ENCODE data around the gene CANT1.

CANT1 gene

DNA sequence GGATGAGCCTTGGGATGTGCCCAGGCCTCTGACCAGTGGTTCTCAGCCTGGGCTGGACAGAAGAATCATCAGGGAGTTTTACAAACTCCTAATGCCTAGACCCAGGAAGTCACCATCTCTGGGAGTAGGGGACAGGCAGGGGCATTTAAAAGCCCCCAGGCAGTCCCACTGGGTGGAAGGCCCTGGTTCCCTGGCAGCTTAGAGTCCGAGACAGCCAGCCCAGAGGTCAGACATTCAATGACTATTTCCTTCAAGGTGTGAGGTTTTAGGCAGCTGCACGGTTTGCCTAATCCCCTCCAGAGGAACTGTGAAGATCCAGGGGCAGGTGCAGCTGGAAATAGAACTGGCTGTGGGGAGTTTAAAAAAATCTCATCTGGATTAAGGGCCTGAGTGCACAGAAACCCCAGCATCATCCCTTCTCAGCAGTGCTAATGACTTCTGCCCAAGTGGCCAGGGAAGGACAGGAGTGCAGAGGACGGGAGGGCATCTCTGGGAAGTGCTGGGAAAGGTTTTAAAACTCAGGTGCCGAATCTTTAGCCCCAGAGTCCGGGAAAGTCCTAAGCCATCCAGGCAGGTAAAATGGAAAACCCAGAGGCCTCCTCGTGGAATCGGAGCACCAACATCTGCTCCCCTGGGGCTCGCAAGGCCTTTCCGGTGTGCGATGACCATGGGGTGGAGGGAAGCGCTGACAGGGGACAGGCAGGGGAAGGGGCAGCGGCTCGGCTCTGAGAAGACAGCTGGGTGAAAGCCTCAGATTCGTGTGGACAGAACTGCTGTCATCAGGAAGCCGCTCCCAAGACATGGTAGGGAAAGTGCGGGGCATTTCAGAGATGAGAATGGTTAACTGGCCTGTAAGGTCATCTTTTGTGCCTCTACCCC is 28.3 kb downstream of the CANT1 start:
- in situ Hi-C loops (cut with MboI; ENCODE audit: low sequenced_read_pairs) = no loop called here

- in situ Hi-C loops (cut with MboI; ENCODE audit: low sequenced_read_pairs) = no loop called here
Observed at GRCh38 chr17:78980624-78980972, 29.0 kb downstream of the CANT1 start.

DNA sequence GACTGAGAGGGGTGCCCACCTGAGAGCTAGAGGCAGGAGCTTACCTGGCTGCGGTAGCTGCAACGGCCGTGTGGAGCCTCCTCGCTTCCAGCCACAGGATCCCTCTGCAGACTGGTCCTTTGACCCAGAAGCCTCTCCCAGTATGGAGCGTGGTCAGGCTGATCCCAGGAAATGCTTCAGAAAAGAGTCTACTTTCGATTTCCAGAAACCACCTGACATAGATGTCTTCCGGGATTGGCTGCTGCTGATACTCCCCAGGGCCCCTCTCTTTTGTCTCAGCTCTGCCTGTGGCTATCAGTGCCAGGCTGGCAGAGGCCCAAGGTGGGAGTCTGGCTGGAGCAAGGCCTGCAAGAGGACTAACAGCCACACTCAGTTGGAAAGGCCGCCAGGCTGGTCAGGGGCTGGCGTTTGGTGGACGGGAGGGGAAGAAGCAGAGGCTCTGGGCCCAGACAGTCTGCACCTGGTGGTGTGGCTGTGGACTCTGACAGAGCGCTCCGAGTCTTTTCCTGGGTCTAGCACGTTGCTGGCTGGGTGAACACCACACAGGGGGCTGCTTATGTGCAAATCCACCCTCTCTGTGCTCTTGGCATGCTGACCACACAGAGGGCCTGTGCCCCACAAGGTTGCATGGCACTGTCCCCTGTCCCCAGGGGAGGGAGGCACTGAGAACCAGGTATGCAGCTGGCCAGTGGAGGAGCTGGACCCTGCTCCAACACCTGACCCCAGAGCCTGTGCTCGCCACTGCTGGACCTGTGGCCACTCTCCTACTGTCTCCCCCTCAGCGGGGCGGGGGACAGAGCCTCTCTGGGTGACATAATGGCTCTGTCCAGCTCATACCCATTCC is 29.6 kb downstream of the CANT1 start, which contains the start of gene LGALS3BP:
TSS of gene LGALS3BP (minus strand) at position 144 of the 844 bp plus-strand sequence. CDS start 2,732 bp downstream, outside the sequence.
- in situ Hi-C loops (cut with MboI; ENCODE audit: low sequenced_read_pairs) = no loop called here

DNA sequence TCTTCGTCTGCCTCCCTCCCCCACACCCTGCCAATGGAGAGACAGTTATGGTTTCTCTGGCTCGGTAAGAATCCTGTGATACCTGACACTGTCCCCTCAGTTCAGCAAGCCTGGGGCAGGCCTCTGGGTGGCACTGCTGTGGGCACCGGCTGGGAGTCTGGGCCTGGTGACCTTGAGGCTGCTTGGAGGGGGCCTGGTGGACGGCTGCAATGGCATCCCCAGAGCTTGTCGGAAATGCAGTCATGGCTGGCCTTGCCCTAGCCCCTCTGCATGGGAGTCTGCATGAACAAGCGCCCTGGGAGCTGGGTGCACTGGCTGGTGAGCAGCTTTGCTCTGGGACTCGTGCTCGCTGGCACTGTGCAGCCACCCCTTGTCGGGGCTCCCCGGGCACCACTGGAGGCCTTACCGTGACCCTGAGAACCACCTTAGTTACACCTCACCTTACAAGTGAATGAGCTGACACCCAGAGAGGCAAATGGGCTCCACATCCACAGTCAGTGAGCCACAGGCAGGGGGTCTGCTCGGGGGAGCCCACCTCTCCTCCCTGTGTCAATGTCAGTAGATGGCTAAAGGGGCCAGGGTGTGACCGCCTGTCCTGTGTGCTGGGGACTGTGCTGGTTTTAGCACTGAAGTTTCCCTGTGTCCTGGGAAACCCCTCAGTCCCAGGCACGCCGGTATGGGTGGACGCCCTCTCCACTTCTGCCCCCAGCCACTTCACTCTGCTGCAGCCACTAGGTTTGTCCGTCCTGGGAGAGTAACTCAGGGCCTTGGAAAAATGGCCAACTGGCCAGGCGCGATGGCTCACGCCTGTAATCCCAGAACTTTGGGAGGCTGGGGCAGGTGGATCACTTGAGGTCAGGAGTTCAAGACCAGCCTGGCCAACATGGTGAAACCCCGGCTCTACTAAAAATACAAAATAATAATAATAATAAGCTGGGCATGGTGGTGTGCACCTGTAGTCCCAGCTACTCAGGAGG is 31.3 kb downstream of the CANT1 start:
- in situ Hi-C loops (cut with MboI; ENCODE audit: low sequenced_read_pairs) = no loop called here

- in situ Hi-C loops (cut with MboI; ENCODE audit: low sequenced_read_pairs) = no loop called here
Observed at GRCh38 chr17:78977681-78977943, 32.0 kb downstream of the CANT1 start.

- in situ Hi-C loops (cut with MboI; ENCODE audit: low sequenced_read_pairs) = no loop called here
Observed at GRCh38 chr17:78976907-78977680, 32.5 kb downstream of the CANT1 start.

DNA sequence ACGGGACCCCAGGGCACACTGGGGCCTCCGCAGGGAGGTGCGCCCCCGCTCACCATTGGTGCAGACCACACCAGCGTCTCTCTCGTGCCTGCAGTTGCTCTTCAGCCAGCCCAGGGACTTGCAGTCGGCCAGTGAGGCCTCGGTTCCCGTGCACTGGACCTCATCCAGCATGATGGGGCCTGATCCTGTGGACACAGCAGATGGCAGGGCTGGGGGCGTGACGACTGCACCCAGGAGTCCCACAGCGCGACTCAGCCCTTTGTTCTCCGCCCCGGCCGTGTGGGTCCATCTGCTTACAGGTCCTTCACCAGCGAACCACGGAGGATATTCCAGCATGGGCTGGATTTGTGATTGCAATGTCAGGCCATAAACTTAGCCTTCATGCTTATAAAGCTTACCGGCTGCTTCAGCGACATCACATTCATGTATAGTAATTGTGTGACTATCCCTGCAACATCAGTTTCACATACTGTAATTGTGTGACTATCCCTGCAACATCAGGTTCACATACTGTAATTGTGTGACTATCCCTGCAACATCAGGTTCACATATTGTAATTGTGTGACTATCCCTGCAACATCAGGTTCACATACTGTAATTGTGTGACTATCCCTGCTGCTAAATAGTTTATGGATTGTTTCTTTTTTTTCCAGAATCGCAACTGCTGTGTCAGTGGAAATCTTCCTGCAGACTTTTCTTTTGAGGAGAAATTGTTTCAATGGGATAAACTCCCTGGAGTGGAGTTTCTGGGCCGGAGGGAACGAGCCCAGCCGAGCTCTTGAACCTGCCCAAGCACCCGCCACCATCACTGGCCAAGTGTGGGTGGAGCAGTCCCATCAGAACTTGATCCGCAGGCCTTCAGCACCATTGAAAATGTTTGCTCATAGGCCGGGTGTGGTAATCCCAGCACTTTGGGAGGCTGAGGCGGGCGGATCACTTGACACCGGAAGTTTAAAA is 34.7 kb downstream of the CANT1 start:
- in situ Hi-C loops (cut with MboI; ENCODE audit: low sequenced_read_pairs) = no loop called here

DNA sequence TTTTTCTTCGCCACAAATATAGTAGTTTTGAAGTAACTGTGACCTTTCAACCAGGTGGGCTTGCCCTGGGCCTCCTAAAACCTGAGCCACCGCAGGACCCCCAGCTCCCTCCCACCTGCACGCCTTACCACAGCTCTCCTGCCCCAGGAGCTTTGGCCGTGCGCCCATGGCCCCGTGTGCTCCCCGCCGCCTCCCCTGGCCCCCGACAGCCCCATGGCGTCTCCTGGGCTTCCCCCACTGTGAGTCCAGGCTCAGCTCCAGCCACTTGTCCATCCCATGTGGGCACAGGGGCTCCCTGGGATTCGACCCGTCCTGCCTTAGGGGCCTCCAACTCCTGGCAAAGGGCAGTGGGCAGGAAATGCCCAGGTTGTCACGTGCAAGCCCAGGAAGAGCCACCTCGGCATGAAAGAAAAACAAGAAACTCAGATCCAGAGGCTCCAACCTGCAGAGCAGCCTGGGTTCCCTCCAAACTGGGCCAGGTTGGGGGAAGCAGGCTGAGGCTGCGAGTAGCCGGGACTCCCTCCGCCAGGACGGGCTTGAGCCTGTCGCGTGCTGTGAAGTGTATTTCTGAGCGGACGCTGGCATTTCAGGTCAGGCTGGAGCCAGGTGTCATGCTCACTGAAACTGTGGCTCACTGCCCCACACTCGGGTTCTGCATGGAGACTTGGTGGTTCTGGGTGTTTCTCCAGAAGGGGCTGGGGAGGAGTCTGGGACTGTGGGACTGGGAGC is 35.6 kb downstream of the CANT1 start:
- in situ Hi-C loops (cut with MboI; ENCODE audit: low sequenced_read_pairs) = no loop called here

- in situ Hi-C loops (cut with MboI; ENCODE audit: low sequenced_read_pairs) = no loop called here
Observed at GRCh38 chr17:78973196-78973595, 36.4 kb downstream of the CANT1 start.

DNA sequence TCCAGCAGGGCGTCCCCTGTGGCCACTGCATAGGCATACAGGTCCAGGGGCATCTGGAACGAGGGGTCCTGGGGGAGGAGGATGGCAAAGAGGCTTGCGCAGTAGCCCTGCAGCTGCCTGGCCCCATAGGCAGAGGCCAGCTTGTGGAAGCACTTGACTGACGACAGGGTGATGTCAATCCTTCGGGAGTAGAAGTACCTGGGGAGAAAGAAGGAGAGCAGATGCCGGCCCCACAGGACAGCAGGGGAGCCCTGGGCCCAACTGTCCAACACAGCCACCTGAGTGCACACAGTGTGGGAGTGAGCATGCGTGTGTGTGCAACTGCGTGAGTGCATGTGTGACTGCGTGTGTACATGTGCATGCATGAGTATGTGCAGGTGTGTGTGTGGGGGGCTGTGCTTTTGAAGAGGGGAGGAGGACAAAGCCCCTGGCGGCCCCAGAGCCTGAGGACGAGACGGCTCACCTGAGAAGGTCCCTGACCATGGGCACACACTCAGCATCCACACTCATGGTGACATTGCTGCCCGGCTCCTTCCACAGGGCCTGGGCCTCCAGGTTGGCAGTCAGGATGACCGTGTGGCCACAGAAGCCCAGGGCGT is 37.0 kb downstream of the CANT1 start:
- in situ Hi-C loops (cut with MboI; ENCODE audit: low sequenced_read_pairs) = no loop called here

DNA sequence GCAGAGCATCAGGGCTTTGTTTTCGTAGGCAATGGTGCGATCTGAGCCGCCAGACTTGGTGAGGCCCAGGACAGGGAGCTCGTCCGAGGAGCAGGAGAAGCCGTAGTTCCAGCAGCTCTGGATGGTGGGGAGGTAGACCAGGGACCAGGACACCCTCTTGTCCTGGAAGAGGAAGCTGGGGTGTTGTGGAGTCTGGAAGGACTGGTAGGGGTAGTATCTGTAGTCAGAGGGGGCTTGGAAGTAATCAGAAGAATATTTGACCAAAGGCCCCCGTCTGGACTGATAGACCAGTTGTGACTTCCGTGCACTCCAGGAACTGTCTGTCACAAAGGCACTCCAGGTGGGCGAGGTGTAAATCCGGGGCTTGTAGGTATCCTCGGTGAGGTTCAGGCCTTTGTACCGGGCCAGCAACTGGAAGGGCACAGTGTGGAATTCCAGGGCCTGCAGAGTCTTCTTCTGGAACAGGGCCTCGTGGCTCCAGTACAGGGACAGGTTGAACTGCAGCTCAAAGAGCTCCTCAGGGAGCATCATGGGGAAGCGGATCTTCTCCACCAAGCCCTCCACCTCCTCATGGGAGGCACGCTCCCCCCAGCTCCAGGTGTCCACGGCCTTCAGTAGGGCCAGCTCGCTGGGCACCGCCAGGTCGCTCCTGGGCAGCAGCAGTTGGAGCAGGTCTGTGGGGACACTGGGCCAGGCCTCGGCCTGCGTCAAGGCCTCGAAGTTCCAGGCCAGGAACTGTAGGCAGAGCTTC is 37.6 kb downstream of the CANT1 start:
- in situ Hi-C loops (cut with MboI; ENCODE audit: low sequenced_read_pairs) = no loop called here

- in situ Hi-C loops (cut with MboI; ENCODE audit: low sequenced_read_pairs) = no loop called here
Observed at GRCh38 chr17:78970834-78971755, 38.5 kb downstream of the CANT1 start.

GRCh38 chr17:78969865-78970264 is 39.7 kb downstream of the CANT1 start:
- in situ Hi-C loops (cut with MboI; ENCODE audit: low sequenced_read_pairs) = loop anchor here (5.0 kb wide), 1 partner anchor 103 kb away; no protein-coding TSS in a partner anchor

DNA sequence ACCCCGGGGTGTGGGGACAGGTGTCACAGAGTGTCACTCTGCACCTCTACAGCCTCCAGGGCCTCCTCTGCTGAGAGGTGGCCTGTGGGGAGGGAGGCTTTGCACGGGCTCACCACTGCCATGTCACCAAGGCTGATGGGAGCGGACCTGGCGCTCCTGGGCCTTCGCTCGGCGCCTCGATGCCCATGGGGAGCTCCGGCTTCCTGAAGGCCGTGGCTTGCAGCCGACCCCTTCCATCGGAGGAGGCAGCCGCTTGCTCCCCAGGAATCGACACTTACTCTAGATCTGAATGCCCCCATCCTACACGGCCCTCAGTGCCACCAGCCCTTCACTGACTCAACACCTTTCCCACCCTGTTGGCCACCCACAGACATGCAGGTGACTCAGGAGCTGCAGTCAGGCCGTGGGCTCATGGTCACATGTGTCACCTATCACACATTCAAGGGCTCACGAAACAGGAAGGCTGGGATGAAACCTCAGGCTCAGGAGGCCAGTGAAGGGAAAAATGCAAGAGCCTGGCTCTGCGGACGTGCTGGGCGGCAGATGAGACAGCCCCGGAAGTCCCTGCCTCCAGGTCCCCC is 41.7 kb downstream of the CANT1 start:
- in situ Hi-C loops (cut with MboI; ENCODE audit: low sequenced_read_pairs) = loop anchor here (5.0 kb wide), 1 partner anchor 101 kb away; no protein-coding TSS in a partner anchor

DNA sequence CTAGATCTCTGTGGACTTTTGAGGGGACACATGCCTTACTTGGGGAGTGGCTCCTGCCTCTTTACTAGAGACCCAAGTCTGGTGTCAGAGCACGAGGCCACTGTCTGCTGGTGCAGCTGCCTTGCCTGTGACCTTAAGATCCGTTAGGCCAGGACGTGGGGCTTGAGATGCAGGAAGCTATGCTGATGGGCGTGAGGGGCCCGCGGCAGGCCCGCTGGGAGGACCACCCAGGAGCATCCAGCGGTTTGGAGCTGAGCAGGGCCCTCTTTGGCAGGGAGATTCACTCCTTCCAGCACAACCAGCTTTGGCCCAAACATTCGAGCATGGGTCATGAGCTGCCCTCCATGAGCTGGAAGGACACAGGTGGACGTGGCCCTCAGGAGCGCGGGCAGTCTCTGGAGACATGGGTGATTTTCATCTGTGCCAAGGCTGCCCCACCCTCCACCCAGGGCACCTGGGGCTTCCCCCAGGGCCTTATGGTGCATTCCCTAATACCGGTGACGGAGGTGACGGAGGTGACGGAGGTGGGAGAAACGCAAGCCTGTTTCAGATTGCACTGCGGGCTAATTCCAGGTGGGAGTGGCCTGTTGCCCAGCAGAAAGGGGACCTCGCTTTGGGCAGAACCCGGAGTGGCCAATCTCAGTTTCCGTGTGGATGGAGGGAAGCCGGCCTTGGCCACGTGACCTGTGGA is 42.5 kb downstream of the CANT1 start:
- in situ Hi-C loops (cut with MboI; ENCODE audit: low sequenced_read_pairs) = loop anchor here (5.0 kb wide), 1 partner anchor 100 kb away; no protein-coding TSS in a partner anchor
